GM19397 (cell line): ENCODE measurements around the gene CRYAA.

ENCODE experiments used
- ATAC-seq: cut with Tn5 transposase; IDR thresholded peaks from one replicate; pipeline ENCODE4 v1.9.1; 2021; ENCODE audit warnings: mild to moderate bottlenecking, moderate library complexity; ENCODE audit not compliant: unreplicated experiment

Gene CRYAA

GRCh38 chr21:43201491-43201890, 32.7 kb downstream of the CRYAA start:
- ATAC-seq = no peak

- ATAC-seq = no peak
These were observed 34.8 kb downstream of the CRYAA start for GRCh38 chr21:43203591-43203990.

GRCh38 chr21:43204638-43205037, 35.8 kb downstream of the CRYAA start:
- no peak for ATAC-seq

GRCh38 chr21:43206231-43207042, 37.6 kb downstream of the CRYAA start:
- no peak for ATAC-seq

- no peak for ATAC-seq
These were observed 38.2 kb downstream of the CRYAA start for GRCh38 chr21:43207043-43207315.

- ATAC-seq = no peak
These were observed 39.1 kb downstream of the CRYAA start for GRCh38 chr21:43207868-43208267.

GRCh38 chr21:43208561-43209332, 39.9 kb downstream of the CRYAA start:
- ATAC-seq = no peak

GRCh38 chr21:43209575-43210453, 41.0 kb downstream of the CRYAA start:
- no peak for ATAC-seq

GRCh38 chr21:43210454-43211071, 41.8 kb downstream of the CRYAA start:
- no peak for ATAC-seq

GRCh38 chr21:43211072-43211759, 42.4 kb downstream of the CRYAA start:
- no peak for ATAC-seq

GRCh38 chr21:43211760-43212115, 42.9 kb downstream of the CRYAA start:
- no peak for ATAC-seq
